Stomach (tissue), 9 donors: ENCODE measurements around the gene MRPL2. TPM values are rescaled to one million over a fixed set of nuclear protein-coding genes. Genes with fewer than 3 reads are reported as not detected.
A peak's percentile ranks its signal among the peaks of the same experiment; 100 is the strongest.

Source experiments
- DNase-seq, 2 donors: peaks; one replicate each; pipeline versions ENCODE4 v3.0.0 to v3.0.0-alpha.2; 2013 to 2019
- H3K27ac ChIP-seq, 5 donors: fragments of 200-600 bp in 4 of 5; sonication (generic) in 4 of 5; one replicate each; pipeline ENCODE4 v1.5.1; 2013 to 2019; ENCODE audit warnings: mild to moderate bottlenecking in 1 of 5, moderate library complexity in 1 of 5
- H3K27me3 ChIP-seq, 3 donors: fragments of 200-600 bp; sonication (generic); one replicate each; pipeline ENCODE4 v1.5.1; 2017 to 2019; ENCODE audit warnings: mixed run types in 1 of 3
- H3K36me3 ChIP-seq, 4 donors: fragments of 200-600 bp; sonication (generic); 1 replicate in 3 of 4; 2 replicates in 1 of 4; pipeline ENCODE4 v1.5.1; 2016 to 2019
- H3K4me1 ChIP-seq, 4 donors: fragments of 200-600 bp; sonication (generic); one replicate each; pipeline ENCODE4 v1.5.1; 2016 to 2019
- H3K4me3 ChIP-seq, 4 donors: fragments of 200-600 bp; sonication (generic) in 3 of 4; one replicate each; pipeline ENCODE4 v1.5.1; 2016 to 2019; ENCODE audit warnings: mild to moderate bottlenecking in 1 of 4
- H3K9me3 ChIP-seq, 4 donors: fragments of 200-600 bp; sonication (generic); one replicate each; pipeline ENCODE4 v1.5.1; 2016 to 2019
- EP300 ChIP-seq: sonication (generic); formaldehyde crosslinking; IDR thresholded peaks from one replicate; pipeline ENCODE4 v1.6.1; 2017; ENCODE audit warnings: antibody characterized with exemption
- POLR2A ChIP-seq, 4 donors: fragments of 450-650 bp; IDR thresholded peaks; one replicate each; pipeline ENCODE4 v1.6.1; 2016; ENCODE audit warnings: antibody characterized with exemption in 4 of 4, control low read depth in 2 of 4, mild to moderate bottlenecking in 1 of 4, moderate library complexity in 1 of 4
- POLR2AphosphoS5 ChIP-seq, 3 donors: sonication (generic); formaldehyde crosslinking; IDR thresholded peaks; one replicate each; pipeline ENCODE4 v1.6.1; 2016; ENCODE audit warnings: antibody characterized with exemption in 3 of 3
- WGBS, 5 donors: extraction: QIAGEN DNeasy Blood & Tissue Kit in 3 of 5; methylation state at CpG; one replicate each; pipeline versions ENCODE4 v1.1.5 to v1.1.7; 2013 to 2018; 5-methylcytosine and 5-hydroxymethylcytosine counted together
- intact Hi-C: fragments of 100-400 bp; cut with DNase I; formaldehyde crosslinking; loops from one replicate; pipeline ENCODE4 v1.15.1; 2023; ENCODE audit warnings: low total_unique reads
- polyA plus RNA-seq, 3 donors: library from polyadenylated mRNA; stranded (reverse); fragments of 200-250 nt; gene quantifications; one replicate each; pipeline ENCODE4 v1.2.3, GENCODE V29; 2013
- total RNA-seq, 5 donors: library from RNA; depleted of rRNA; stranded (reverse); fragments of >200 nt; gene quantifications; one replicate each; pipeline versions ENCODE4 v1.1.0 to v1.2.3, GENCODE V29; 2014 to 2016
- TF ChIP-seq, protein P1 (sequence below), 7 experiments: fragments of 450-650 bp in 4 of 7; fragments of 200-600 bp in 3 of 7; sonication (generic) in 3 of 7; IDR thresholded peaks; one replicate each; pipeline ENCODE4 v1.5.1; 2016 to 2019; ENCODE audit warnings: antibody characterized with exemption in 7 of 7, control low read depth in 2 of 7, mild to moderate bottlenecking in 1 of 7
- donor health status: healthy with polysubstance abuse.
- donor health status: Bipolar disorder and iron deficiency.
- donor health status: healthy.

MRPL2 gene
- total and polyA plus RNA-seq, 8 donors, result 3.5 to 74.8 (median 19.6) TPM

DNA sequence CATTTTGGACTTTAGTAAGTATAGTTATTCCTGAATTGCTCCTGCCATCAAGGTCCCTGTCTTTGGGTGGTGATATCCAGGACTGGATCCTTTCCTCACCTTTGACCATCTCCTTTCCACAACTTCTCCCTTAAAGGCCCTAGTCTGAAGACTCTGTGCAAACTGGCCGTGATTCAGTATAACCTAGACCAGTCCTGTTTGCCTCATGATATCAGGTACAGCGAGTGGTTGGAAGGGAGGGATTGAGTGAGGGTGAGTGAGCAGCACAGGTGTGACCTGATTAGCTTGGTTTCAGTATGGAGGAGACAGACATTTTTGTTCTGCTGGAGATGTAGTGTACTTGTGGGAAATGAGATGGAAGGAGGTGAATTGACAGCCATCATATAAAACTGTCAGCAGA lies 40.1 kb downstream of the MRPL2 start:
- DNase-seq, result no peak
- H3K4me1 ChIP-seq, result peaks cover 46 to 75% (median 60%) of the 10 kb centered on the region in 4 donors
- intact Hi-C loops, result no loop called here
- H3K4me3 ChIP-seq, result no peak overlapping the region
- TF ChIP-seq POLR2AphosphoS5 (IDR thresholded peaks at IDR 0.05) (no peak), POLR2A (IDR thresholded peaks at IDR 0.05) (no peak), EP300 (no peak)
- TF ChIP-seq, protein P1, sequence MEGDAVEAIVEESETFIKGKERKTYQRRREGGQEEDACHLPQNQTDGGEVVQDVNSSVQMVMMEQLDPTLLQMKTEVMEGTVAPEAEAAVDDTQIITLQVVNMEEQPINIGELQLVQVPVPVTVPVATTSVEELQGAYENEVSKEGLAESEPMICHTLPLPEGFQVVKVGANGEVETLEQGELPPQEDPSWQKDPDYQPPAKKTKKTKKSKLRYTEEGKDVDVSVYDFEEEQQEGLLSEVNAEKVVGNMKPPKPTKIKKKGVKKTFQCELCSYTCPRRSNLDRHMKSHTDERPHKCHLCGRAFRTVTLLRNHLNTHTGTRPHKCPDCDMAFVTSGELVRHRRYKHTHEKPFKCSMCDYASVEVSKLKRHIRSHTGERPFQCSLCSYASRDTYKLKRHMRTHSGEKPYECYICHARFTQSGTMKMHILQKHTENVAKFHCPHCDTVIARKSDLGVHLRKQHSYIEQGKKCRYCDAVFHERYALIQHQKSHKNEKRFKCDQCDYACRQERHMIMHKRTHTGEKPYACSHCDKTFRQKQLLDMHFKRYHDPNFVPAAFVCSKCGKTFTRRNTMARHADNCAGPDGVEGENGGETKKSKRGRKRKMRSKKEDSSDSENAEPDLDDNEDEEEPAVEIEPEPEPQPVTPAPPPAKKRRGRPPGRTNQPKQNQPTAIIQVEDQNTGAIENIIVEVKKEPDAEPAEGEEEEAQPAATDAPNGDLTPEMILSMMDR (IDR thresholded peaks at IDR 0.05), result no peak
- H3K27me3 ChIP-seq, result no peaks in the 10 kb centered on the region
- peaks cover 20 to 57% (median 36%) of the 10 kb centered on the region in 4 donors for H3K36me3 ChIP-seq
- no peak overlapping the region for H3K27ac ChIP-seq
- H3K9me3 ChIP-seq, result no peaks in the 10 kb centered on the region
- WGBS, 5 donors, result 72 to 84% (median 75%) methylated on average over 2 of the region's 2 CpGs

DNA sequence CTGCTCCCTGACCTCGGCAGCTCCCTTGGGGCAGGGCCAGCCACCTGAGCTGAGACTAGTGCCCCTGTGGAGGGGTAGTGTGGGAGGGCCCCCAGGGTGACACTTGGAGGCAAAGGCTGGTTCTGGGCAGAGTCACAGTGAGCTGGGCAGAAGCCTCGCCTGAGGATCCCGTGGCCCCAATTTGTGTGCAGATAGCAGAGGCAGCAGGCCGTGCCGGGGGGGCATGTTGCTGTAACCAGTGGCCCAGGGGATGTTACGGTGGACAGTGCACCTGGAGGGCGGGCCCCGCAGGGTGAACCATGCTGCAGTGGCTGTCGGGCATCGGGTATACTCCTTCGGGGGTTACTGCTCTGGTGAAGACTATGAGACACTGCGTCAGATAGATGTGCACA lies 42.3 kb downstream of the MRPL2 start:
- intact Hi-C loops, result no loop called here
- 76 to 88% (median 87%) methylated on average over 10 to 12 of the region's 12 CpGs for WGBS, 5 donors
- peaks cover 44 to 69% (median 58%) of the 10 kb centered on the region in 4 donors for H3K4me1 ChIP-seq
- H3K27ac ChIP-seq, result peak overlapping the region in 4 of 5 donors; percentile 16 to 65 (median 51)
- H3K4me3 ChIP-seq, result peak overlapping the region in 3 of 4 donors; percentile 3 to 97 (median 8)
- peaks cover 22 to 49% (median 41%) of the 10 kb centered on the region in 4 donors for H3K36me3 ChIP-seq
- H3K27me3 ChIP-seq, result no peaks in the 10 kb centered on the region
- TF ChIP-seq POLR2A (IDR thresholded peaks at IDR 0.05), result no peak
- no peak for DNase-seq
- H3K9me3 ChIP-seq, result no peaks in the 10 kb centered on the region

DNA sequence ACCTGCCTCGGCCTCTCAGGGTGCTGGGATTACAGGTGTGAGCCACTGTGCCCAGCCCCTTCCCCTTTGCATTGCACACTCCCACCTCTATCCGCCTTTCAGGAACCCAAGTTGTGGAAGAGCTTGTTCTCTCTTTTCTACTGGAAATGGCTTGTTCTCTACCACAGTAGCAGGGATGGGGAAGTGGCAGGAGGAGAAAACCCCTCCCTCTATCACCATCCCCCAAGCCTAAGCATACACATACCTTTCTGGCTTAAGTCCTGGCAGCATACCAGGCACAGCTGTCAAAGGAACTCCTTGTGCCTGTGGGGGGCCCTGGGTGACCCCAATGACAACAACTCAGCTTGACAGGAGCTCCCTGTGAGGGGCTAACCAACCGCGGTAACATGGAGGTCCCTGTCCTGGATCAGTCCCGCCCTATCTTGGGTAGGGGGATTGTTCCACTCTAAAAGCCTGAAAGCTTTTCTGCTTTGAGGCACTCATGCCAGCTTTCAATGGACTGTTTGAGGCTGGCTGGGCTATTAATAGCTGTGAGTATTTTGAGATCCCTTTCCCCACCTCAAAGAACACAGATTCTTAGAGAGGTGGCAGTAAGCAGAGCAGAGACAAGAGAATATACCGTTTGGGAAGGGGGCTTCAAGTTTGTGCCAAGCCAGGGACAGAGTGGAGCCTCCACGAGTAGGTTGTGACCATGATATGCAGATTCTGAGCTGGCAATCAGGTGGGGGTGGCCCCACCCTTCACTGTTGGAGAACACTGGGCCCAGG lies 42.9 kb downstream of the MRPL2 start:
- intact Hi-C loops, result no loop called here
- 64 to 75% (median 74%) methylated on average over 7 of the region's 7 CpGs for WGBS, 5 donors

DNA sequence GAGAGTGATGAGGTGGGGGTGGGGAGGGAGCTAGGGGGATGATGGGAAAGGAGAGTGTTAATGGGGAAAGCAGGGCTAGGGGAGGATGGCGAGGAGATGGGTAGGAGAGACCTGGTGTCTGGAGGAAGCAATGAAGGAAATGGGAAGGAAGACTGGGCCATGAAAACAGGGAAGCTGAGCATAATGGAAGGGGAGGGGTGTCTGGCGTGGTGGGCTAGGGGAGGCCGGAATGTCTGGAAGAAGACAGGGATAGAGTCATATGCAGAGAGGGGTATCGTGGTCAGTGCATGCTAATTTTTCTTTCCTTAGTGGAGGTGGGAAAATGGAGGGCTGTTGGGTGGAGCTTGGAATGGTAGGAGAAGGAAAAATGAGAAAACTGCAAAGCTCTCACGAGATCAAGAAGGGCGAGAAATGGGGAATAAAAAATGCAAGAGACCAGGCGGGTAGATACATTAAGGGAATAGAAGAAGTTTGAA lies 44.8 kb downstream of the MRPL2 start:
- peaks cover 36 to 60% (median 55%) of the 10 kb centered on the region in 4 donors for H3K36me3 ChIP-seq
- H3K27ac ChIP-seq, result peak overlapping the region; percentile 68 to 87 (median 81)
- 0 to 1% (median 0%) methylated on average over 7 of the region's 7 CpGs for WGBS, 5 donors
- no peak for TF ChIP-seq EP300
- no peak for TF ChIP-seq POLR2AphosphoS5 (IDR thresholded peaks at IDR 0.05)
- TF ChIP-seq, protein P1 (IDR thresholded peaks at IDR 0.05), result no peak
- no peak for TF ChIP-seq POLR2A (IDR thresholded peaks at IDR 0.05)
- no peaks in the 10 kb centered on the region for H3K9me3 ChIP-seq
- H3K27me3 ChIP-seq, result no peaks in the 10 kb centered on the region
- H3K4me1 ChIP-seq, result peaks cover 36 to 61% (median 52%) of the 10 kb centered on the region in 4 donors
- peak in 1 of 2 donors; percentile 56 for DNase-seq
- H3K4me3 ChIP-seq, result peak overlapping the region; percentile 76 to 97 (median 86)
- intact Hi-C loops, result no loop called here

More for the DNA sequence above, 42.9 kb downstream of the MRPL2 start:
- Histone ChIP-seq H3K27ac (peak overlapping the region in 4 of 5 donors; percentile 16 to 65 (median 51)), H3K36me3 (peaks cover 28 to 54% (median 47%) of the 10 kb centered on the region in 4 donors), H3K9me3 (no peaks in the 10 kb centered on the region), H3K27me3 (no peaks in the 10 kb centered on the region), H3K4me1 (peaks cover 44 to 73% (median 61%) of the 10 kb centered on the region in 4 donors), H3K4me3 (peak overlapping the region in 3 of 4 donors; percentile 3 to 97 (median 8))
- TF ChIP-seq EP300 (no peak), POLR2AphosphoS5 (IDR thresholded peaks at IDR 0.05) (no peak), POLR2A (IDR thresholded peaks at IDR 0.05) (no peak)
- TF ChIP-seq, protein P1 (IDR thresholded peaks at IDR 0.05), result no peak
- no peak for DNase-seq
